Measurements from ENCODE around the gene WDR59. TPM values are rescaled to one million over a fixed set of nuclear protein-coding genes. Genes with fewer than 3 reads are reported as not detected.

The WDR59 gene
- total and polyA plus RNA-seq, 2 donors (not counting 1 experiment from before 2014, with no cell fraction given), result 52.6 to 127 TPM

- Mint-ChIP-seq H3K9me3 (ENCODE audit: insufficient read depth) (no peaks in the 10 kb centered on the region), H3K4me3 (no peak overlapping the region), H3K27me3 (no peaks in the 10 kb centered on the region), H3K27ac (no peak overlapping the region), H3K4me1 (peaks cover 2% of the 10 kb centered on the region)
- H3K4me2 ChIP-seq (replicated peaks; ENCODE audit: low read depth, low read length, poor library complexity, severe bottlenecking), result no peak overlapping the region
- no peak overlapping the region for H3K27ac ChIP-seq (ENCODE audit: low read length in 2 of 2)
- POLR2A ChIA-PET, result no interaction called here
- CTCF ChIA-PET, result interaction anchor here (0.7 to 1.5 kb wide), 3 partner anchors 11 to 22 kb away, joined by 3 to 8 read pairs (median 3); no protein-coding TSS in a partner anchor
- intact Hi-C loops (cut with micrococcal nuclease), result no loop called here
- 97% methylated on average over 13 of the region's 14 CpGs for WGBS (ENCODE audit: insufficient coverage)
- DNase-seq, result no peak
- no peaks in the 10 kb centered on the region for H4K20me1 ChIP-seq (ENCODE audit: control insufficient read depth, insufficient read depth, low read length, poor library complexity, severe bottlenecking)
- ATAC-seq (ENCODE audit: low read depth), result no peak
- no peak overlapping the region for H3K4me3 ChIP-seq (ENCODE audit: control extremely low read depth in 1 of 5, extremely low read depth in 1 of 5, insufficient read depth in 1 of 5, low read depth in 2 of 5, low read length in 4 of 5)
- TF ChIP-seq EZH2 (IDR thresholded peaks at IDR 0.05; ENCODE audit: borderline replicate concordance, insufficient read depth, low read depth, low read length, poor library complexity, severe bottlenecking), result no peak
- no peak for TF ChIP-seq CTCF (IDR thresholded peaks at IDR 0.05)
- no peaks in the 10 kb centered on the region for H3K9me3 ChIP-seq (ENCODE audit: control extremely low read depth in 1 of 3, control insufficient read depth in 2 of 3, insufficient read depth in 1 of 3, low read length in 2 of 3)
- H3K79me2 ChIP-seq (ENCODE audit: control insufficient read depth, insufficient read depth, low read length), result no peaks in the 10 kb centered on the region
- no peak overlapping the region for H2AFZ ChIP-seq (ENCODE audit: insufficient read depth, low read depth, low read length, poor library complexity, severe bottlenecking)
- H3K9ac ChIP-seq (ENCODE audit: low read length), result no peak overlapping the region
- no peaks in the 10 kb centered on the region for H3K27me3 ChIP-seq (replicated peaks in 1 of 4; ENCODE audit: control extremely low read depth in 1 of 4, control insufficient read depth in 3 of 4, insufficient read depth in 4 of 4, low read length in 3 of 4)
- H3K4me1 ChIP-seq (ENCODE audit: control insufficient read depth in 2 of 2, insufficient read depth in 2 of 2, low read length in 2 of 2), result no peaks in the 10 kb centered on the region
- H3K36me3 ChIP-seq (replicated peaks in 1 of 2; ENCODE audit: control extremely low read depth in 1 of 2, control insufficient read depth in 1 of 2, extremely low read depth in 1 of 2, insufficient read depth in 2 of 2, low read length in 1 of 2), result peaks cover 0 to 19% of the 10 kb centered on the region in 2 experiments
Observed at GRCh38 chr16:74874123-74874522, 110.8 kb downstream of the WDR59 start.

GRCh38 chr16:74872302-74872701, 112.6 kb downstream of the WDR59 start:
- no peak overlapping the region for H3K4me3 ChIP-seq (ENCODE audit: control extremely low read depth in 1 of 5, extremely low read depth in 1 of 5, insufficient read depth in 1 of 5, low read depth in 2 of 5, low read length in 4 of 5)
- POLR2A ChIA-PET, result no interaction called here
- Mint-ChIP-seq H3K9me3 (ENCODE audit: insufficient read depth) (no peaks in the 10 kb centered on the region), H3K27ac (no peak overlapping the region), H3K27me3 (no peaks in the 10 kb centered on the region), H3K4me1 (peaks cover 7% of the 10 kb centered on the region), H3K4me3 (no peak overlapping the region)
- no peaks in the 10 kb centered on the region for H4K20me1 ChIP-seq (ENCODE audit: control insufficient read depth, insufficient read depth, low read length, poor library complexity, severe bottlenecking)
- DNase-seq, result no peak
- WGBS (ENCODE audit: insufficient coverage), result 83% methylated on average over 1 of the region's 2 CpGs
- peaks cover 0 to 17% of the 10 kb centered on the region in 2 experiments for H3K36me3 ChIP-seq (replicated peaks in 1 of 2; ENCODE audit: control extremely low read depth in 1 of 2, control insufficient read depth in 1 of 2, extremely low read depth in 1 of 2, insufficient read depth in 2 of 2, low read length in 1 of 2)
- H3K4me1 ChIP-seq (ENCODE audit: control insufficient read depth in 2 of 2, insufficient read depth in 2 of 2, low read length in 2 of 2), result peaks cover 0 to 4% of the 10 kb centered on the region in 2 donors
- intact Hi-C loops (cut with micrococcal nuclease), result no loop called here
- H3K4me2 ChIP-seq (replicated peaks; ENCODE audit: low read depth, low read length, poor library complexity, severe bottlenecking), result no peak overlapping the region
- no peaks in the 10 kb centered on the region for H3K79me2 ChIP-seq (ENCODE audit: control insufficient read depth, insufficient read depth, low read length)
- no peak overlapping the region for H3K27ac ChIP-seq (ENCODE audit: low read length in 2 of 2)
- no peaks in the 10 kb centered on the region for H3K9me3 ChIP-seq (ENCODE audit: control extremely low read depth in 1 of 3, control insufficient read depth in 2 of 3, insufficient read depth in 1 of 3, low read length in 2 of 3)
- no peak overlapping the region for H2AFZ ChIP-seq (ENCODE audit: insufficient read depth, low read depth, low read length, poor library complexity, severe bottlenecking)
- TF ChIP-seq CTCF (IDR thresholded peaks at IDR 0.05) (no peak), EZH2 (IDR thresholded peaks at IDR 0.05; ENCODE audit: borderline replicate concordance, insufficient read depth, low read depth, low read length, poor library complexity, severe bottlenecking) (no peak)
- H3K9ac ChIP-seq (ENCODE audit: low read length), result no peak overlapping the region
- no peak for ATAC-seq (ENCODE audit: low read depth)
- CTCF ChIA-PET, result interaction anchor here (1.0 to 2.8 kb wide), 2 partner anchors 10 to 12 kb away, joined by 5 to 17 read pairs; no protein-coding TSS in a partner anchor
- H3K27me3 ChIP-seq (replicated peaks in 1 of 4; ENCODE audit: control extremely low read depth in 1 of 4, control insufficient read depth in 3 of 4, insufficient read depth in 4 of 4, low read length in 3 of 4), result no peaks in the 10 kb centered on the region
